Measurements from ENCODE around the gene LCNL1.
A peak's percentile ranks its signal among the peaks of the same experiment; 100 is the strongest.
"Not testable (repeated sequence)": the region's sequence is repeated elsewhere in the genome, so short reads cannot be mapped to it uniquely, and the experiment has no call there.

Gene LCNL1

DNA sequence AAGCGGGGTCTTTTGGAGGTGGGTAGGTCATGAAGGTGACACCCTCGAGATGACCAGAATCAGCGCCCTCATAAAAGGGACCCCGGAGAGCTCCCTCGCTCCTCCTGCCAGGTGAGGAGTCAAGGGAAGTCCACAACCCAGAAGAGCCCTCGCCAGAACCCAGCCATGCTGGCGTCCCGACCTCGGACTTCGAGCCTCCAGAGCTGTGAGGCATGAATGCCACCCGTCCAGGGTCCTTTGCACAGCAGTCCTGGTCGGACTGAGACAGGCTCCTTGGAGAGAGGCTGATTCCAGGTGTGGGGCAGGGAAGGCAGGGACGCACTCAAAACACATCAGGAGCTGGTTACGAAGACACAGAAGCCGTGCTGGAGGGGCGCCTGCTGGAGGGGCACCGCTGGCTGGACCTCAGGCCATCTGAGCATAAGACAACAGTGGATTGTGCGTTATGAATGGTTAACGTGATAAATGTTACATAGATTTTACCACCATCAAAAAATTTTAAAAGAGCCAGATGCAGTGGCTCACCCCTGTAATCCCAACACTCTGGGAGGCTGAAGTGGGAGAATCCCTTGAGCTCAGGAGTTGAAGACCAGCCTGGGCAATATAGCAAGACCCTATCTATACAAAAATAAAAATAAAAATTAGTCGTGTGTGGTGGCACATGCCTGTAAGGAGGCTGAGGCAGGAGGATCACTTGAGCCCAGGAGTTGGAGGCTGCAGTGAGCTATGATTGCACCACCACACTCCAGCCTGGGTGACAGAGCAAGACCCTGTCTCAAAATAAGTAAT is 19.3 kb downstream of the LCNL1 start:
- H3K4me3 ChIP-seq (ENCODE audit: low read depth, low read length): no peak overlapping the region
- TF ChIP-seq, protein P1, sequence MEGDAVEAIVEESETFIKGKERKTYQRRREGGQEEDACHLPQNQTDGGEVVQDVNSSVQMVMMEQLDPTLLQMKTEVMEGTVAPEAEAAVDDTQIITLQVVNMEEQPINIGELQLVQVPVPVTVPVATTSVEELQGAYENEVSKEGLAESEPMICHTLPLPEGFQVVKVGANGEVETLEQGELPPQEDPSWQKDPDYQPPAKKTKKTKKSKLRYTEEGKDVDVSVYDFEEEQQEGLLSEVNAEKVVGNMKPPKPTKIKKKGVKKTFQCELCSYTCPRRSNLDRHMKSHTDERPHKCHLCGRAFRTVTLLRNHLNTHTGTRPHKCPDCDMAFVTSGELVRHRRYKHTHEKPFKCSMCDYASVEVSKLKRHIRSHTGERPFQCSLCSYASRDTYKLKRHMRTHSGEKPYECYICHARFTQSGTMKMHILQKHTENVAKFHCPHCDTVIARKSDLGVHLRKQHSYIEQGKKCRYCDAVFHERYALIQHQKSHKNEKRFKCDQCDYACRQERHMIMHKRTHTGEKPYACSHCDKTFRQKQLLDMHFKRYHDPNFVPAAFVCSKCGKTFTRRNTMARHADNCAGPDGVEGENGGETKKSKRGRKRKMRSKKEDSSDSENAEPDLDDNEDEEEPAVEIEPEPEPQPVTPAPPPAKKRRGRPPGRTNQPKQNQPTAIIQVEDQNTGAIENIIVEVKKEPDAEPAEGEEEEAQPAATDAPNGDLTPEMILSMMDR (IDR thresholded peaks at IDR 0.05; ENCODE audit: control insufficient read depth, extremely low read depth, insufficient read depth): no peak
- no peak for DNase-seq (ENCODE audit: low read depth)

DNA sequence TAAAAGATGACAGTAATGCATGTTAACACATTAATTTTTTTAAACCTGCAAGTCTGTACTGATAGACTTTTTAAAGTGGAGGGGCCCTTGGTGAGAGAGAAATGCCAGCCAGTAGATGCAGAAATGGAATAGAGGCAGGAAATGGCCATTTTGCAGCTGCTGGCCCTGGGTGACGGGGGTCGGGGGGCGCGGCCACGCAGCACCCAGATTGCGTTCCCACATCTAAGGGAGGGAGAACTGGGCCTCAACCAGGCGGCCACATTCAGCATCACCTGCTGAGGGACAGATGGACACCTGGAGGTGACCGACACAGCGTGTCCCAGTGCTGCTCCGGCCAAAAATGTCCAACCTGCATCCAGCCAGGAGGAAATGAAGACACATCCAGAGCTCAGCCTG is 19.9 kb downstream of the LCNL1 start:
- H3K4me3 ChIP-seq (ENCODE audit: low read depth, low read length): no peak overlapping the region
- TF ChIP-seq, protein P1 (IDR thresholded peaks at IDR 0.05; ENCODE audit: control insufficient read depth, extremely low read depth, insufficient read depth): no peak
- DNase-seq (ENCODE audit: low read depth): no peak

DNA sequence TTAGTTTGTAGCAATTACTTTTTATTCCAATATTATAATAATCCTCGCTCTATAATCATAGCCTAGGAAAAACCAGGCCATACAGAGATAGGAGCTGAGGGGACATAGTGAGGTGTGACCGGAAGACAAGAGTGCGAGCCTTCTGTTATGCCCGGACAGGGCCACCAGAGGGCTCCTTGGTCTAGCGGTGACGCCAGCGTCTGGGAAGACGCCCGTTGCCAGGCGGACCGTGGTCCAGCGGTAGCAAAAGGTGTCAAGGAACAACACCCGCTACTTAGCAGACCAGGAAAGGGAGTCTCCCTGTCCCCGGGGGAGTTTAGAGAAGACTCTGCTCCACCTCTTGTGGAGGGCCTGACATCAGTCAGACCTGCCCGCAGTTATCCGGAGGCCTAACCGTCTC is 21.5 kb downstream of the LCNL1 start:
- not testable (repeated sequence) for H3K4me3 ChIP-seq (ENCODE audit: low read depth, low read length); DNase-seq (ENCODE audit: low read depth)
- TF ChIP-seq, protein P1 (IDR thresholded peaks at IDR 0.05; ENCODE audit: control insufficient read depth, extremely low read depth, insufficient read depth): 0 out of 2 replicates have a peak, but pooled peaks have one; percentile 1

DNA sequence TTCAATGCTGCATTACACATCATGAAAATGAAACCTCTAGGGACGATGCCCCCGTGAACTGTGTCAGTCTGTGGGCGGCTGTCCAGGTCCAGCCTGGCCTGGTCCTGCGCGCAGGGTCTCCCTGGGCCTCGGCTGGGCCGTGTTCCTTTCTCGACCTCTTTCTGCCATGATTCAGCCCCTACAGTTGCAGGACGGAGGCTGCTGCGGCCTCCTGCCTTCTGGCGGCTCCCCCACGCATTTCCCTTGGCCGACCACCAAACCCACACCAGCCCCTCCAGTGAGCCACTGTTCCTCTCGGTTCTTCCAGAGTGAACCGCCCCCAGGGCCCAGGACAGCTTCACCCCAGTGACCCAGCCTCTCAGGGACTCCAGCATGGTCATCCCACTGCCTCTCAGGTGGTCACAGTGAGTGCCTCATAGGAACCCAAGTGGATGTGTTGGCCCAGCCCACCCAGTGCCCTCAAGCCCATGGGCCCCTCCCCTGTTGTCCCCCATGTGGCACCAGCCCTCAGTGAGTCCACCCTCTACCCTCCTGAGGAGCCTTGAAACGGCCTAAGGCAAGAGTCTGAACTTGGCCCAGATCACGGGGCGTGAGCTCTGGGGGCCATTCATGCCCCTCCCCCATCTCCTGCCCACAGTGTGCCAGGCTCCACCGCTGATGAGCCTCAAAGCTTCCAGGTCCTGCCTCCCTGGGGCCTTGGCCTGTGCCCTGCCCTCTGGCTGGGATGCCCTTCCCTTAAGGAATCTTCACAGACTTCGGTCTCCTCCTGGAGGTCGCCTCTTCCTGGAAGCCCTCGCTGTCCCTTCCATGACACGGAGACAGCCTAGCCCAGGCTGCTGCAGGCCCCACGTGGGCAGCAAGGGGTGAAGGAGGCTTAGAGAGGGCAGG is 23.6 kb downstream of the LCNL1 start:
- DNase-seq (ENCODE audit: low read depth): no peak
- TF ChIP-seq, protein P1 (IDR thresholded peaks at IDR 0.05; ENCODE audit: control insufficient read depth, extremely low read depth, insufficient read depth): no peak
- no peak overlapping the region for H3K4me3 ChIP-seq (ENCODE audit: low read depth, low read length)

DNA sequence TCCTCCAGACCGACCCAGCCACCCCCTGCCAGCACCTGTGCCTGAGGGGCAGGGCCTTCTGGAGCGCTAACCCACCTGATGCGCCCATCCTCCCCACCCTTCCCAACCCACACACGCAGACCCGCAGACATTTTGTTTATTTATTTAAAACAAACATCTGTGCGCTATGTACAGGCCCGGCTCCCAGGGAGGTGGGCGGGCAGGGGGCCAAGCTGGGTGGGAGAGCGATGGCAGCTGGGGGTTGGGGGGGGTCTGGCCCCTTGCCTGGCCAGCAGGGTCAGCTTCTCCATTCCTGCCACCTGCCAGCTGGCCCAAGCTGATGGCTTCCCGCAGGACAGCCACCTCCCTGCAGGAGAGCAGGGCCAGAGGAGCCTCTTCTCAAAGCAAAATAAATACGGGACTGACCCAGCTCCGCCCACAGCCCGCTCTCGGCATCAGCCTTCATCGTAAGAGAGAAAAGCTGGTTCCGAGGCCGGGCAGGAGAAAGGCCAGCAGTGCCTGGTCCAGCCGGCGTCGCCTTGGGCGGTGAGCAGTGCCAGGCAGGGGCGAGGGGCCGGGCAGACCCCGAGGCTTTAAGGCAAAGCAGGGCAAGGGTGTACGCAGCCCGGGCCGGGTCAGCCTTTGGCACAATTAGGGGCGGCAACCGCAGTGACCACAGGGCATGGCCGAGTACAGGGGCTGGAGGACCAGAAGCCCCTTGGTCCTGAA is 24.5 kb downstream of the LCNL1 start:
- no peak overlapping the region for H3K4me3 ChIP-seq (ENCODE audit: low read depth, low read length)
- no peak for DNase-seq (ENCODE audit: low read depth)
- TF ChIP-seq, protein P1 (IDR thresholded peaks at IDR 0.05; ENCODE audit: control insufficient read depth, extremely low read depth, insufficient read depth): no peak

DNA sequence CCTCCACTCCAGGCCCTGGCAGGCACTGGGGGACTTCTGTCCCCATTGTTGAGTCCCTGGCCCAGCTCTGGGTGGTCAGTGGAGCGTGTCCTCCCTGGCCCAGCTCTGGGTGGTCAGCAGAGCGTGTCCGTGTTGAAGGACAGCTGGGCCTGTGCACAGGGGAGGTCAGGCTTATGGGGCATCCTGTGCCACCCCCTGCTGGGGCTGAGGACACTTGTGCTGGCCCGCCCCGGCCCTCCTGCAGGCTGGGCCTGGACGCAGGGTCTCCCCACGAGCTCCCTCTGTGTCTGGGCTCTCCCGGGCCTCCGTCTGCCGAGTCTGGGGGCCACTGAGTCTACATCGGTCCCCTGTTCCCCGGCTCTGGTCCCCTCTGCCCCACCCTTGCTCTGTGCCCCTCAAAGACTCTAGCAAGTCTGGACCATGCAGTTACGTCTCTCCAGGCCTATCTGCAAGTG is 25.1 kb downstream of the LCNL1 start:
- H3K4me3 ChIP-seq (ENCODE audit: low read depth, low read length): no peak overlapping the region
- DNase-seq (ENCODE audit: low read depth): no peak
- TF ChIP-seq, protein P1 (IDR thresholded peaks at IDR 0.05; ENCODE audit: control insufficient read depth, extremely low read depth, insufficient read depth): no peak

Measured in LNCaP clone FGC (cell line).